Loucy (cell line): ENCODE data around the gene PYGL.
"Not testable (repeated sequence)": the region's sequence is repeated elsewhere in the genome, so short reads cannot be mapped to it uniquely, and the experiment has no call there.

ENCODE experiments used
- EZH2phosphoT487 ChIP-seq: fragments of 200-600 bp; IDR thresholded peaks from 2 replicates; pipeline ENCODE4 v1.6.1; 2018; ENCODE audit warnings: antibody characterized with exemption, mild to moderate bottlenecking, moderate library complexity, borderline replicate concordance
- TF ChIP-seq, protein P1 (sequence below): fragments of 200-600 bp; sonication (generic); conservative IDR thresholded peaks from 2 replicates; pipeline ENCODE4 v1.5.1; 2014; ENCODE audit warnings: mild to moderate bottlenecking, antibody characterized with exemption, low read length

DNA sequence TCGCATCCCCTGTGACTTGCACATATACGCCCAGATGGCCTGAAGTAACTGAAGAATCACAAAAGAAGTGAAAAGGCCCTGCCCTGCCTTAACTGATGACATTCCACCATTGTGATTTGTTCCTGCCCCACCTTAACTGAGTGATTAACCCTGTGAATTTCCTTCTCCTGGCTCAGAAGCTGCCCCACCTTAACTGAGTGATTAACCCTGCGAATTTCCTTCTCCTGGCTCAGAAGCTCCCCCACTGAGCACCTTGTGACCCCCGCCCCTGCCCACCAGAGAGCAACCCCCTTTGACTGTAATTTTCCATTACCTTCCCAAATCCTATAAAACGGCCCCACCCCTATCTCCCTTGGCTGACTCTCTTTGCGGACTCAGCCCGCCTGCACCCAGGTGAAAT is 47.9 kb downstream of the PYGL start:
- not testable (repeated sequence) for TF ChIP-seq EZH2phosphoT487
- TF ChIP-seq, protein P1, sequence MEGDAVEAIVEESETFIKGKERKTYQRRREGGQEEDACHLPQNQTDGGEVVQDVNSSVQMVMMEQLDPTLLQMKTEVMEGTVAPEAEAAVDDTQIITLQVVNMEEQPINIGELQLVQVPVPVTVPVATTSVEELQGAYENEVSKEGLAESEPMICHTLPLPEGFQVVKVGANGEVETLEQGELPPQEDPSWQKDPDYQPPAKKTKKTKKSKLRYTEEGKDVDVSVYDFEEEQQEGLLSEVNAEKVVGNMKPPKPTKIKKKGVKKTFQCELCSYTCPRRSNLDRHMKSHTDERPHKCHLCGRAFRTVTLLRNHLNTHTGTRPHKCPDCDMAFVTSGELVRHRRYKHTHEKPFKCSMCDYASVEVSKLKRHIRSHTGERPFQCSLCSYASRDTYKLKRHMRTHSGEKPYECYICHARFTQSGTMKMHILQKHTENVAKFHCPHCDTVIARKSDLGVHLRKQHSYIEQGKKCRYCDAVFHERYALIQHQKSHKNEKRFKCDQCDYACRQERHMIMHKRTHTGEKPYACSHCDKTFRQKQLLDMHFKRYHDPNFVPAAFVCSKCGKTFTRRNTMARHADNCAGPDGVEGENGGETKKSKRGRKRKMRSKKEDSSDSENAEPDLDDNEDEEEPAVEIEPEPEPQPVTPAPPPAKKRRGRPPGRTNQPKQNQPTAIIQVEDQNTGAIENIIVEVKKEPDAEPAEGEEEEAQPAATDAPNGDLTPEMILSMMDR: not testable (repeated sequence)
